HepG2 (cell line): ENCODE results near the gene C2orf81. TPM values are rescaled to one million over a fixed set of nuclear protein-coding genes. Genes with fewer than 3 reads are reported as not detected.

Experiments used
- CREM ChIP-seq, 2 experiments: sonication (generic) in 1 of 2; formaldehyde crosslinking in 1 of 2; IDR thresholded peaks; 2 replicates each; pipeline versions ENCODE4 v1.4.0 to v1.6.1; 2016 to 2020; ENCODE audit warnings: antibody characterized with exemption in 1 of 2, mild to moderate bottlenecking in 1 of 2, missing genetic modification reagents in 1 of 2
- DNMT3B ChIP-seq: conservative IDR thresholded peaks from 2 replicates; pipeline ENCODE4 v1.6.1; 2016; ENCODE audit warnings: missing biosample characterization, control low read depth
- FIP1L1 ChIP-seq: fragments of 200-400 bp; formaldehyde crosslinking; IDR thresholded peaks from 2 replicates; pipeline ENCODE4 v1.6.1; 2018; ENCODE audit warnings: low read depth, mild to moderate bottlenecking, low read length, moderate library complexity, borderline replicate concordance; ENCODE audit not compliant: insufficient read depth
- GABPA ChIP-seq, 2 experiments: IDR thresholded peaks; 2 replicates each; pipeline ENCODE4 v1.6.1; 2011 to 2016; ENCODE audit warnings: low read depth in 2 of 2, low read length in 1 of 2, missing biosample characterization in 1 of 2, missing genetic modification characterization in 1 of 2
- MYPOP ChIP-seq: sonication (generic); formaldehyde crosslinking; IDR thresholded peaks from 2 replicates; pipeline ENCODE4 v1.8.1; 2023; ENCODE audit warnings: mild to moderate bottlenecking, moderate library complexity, missing genetic modification reagents
- RAD21 ChIP-seq: fragments of 450-650 bp; formaldehyde crosslinking; IDR thresholded peaks from 2 replicates; pipeline ENCODE4 v1.5.0; 2020; ENCODE audit warnings: mild to moderate bottlenecking
- RBFOX2 ChIP-seq: fragments of 200-400 bp; formaldehyde crosslinking; IDR thresholded peaks from 2 replicates; pipeline ENCODE4 v1.6.1; 2017; ENCODE audit warnings: low read depth, mild to moderate bottlenecking, low read length
- SALL1 ChIP-seq: sonication (generic); formaldehyde crosslinking; IDR thresholded peaks from 2 replicates; pipeline ENCODE4 v1.8.0; 2022; ENCODE audit warnings: mild to moderate bottlenecking, missing genetic modification reagents
- TCF12 ChIP-seq, 2 experiments: fragments of 450-650 bp in 1 of 2; sonication (generic) in 1 of 2; formaldehyde crosslinking in 1 of 2; IDR thresholded peaks; 2 replicates each; pipeline versions ENCODE4 v1.6.1 to v1.8.0; 2017 to 2022; ENCODE audit warnings: antibody characterized with exemption in 1 of 2, mild to moderate bottlenecking in 1 of 2, missing genetic modification reagents in 1 of 2, moderate library complexity in 1 of 2
- TCF7 ChIP-seq: sonication (generic); IDR thresholded peaks from 2 replicates; pipeline ENCODE4 v1.6.1; 2016; ENCODE audit warnings: antibody characterized with exemption, low read depth
- THAP8 ChIP-seq: sonication (generic); formaldehyde crosslinking; IDR thresholded peaks from 2 replicates; pipeline ENCODE4 v1.5.1; 2020; ENCODE audit warnings: missing genetic modification reagents, mild to moderate bottlenecking, borderline replicate concordance
- TOPORS ChIP-seq: sonication (generic); formaldehyde crosslinking; IDR thresholded peaks from 2 replicates; pipeline ENCODE4 v1.8.0; 2023; ENCODE audit warnings: mild to moderate bottlenecking, missing genetic modification reagents
- ZBTB2 ChIP-seq: sonication (generic); formaldehyde crosslinking; IDR thresholded peaks from 2 replicates; pipeline ENCODE4 v1.8.0; 2022; ENCODE audit warnings: low read depth, missing genetic modification reagents
- ZFP62 ChIP-seq: sonication (generic); formaldehyde crosslinking; IDR thresholded peaks from 2 replicates; pipeline ENCODE4 v1.4.0; 2020; ENCODE audit warnings: missing genetic modification reagents
- ZHX2 ChIP-seq, 2 experiments: sonication (generic) in 1 of 2; formaldehyde crosslinking in 1 of 2; IDR thresholded peaks; 2 replicates each; pipeline versions ENCODE4 v1.6.1 to v1.9.0; 2014 to 2022; ENCODE audit warnings: antibody characterized with exemption in 1 of 2, borderline replicate concordance in 1 of 2, inconsistent platforms in 1 of 2, low read depth in 1 of 2, missing genetic modification reagents in 1 of 2
- ZNF24 ChIP-seq: fragments of 450-650 bp; IDR thresholded peaks from 2 replicates; pipeline ENCODE4 v1.6.1; 2017; ENCODE audit warnings: antibody characterized with exemption, mild to moderate bottlenecking
- ZNF672 ChIP-seq: sonication (generic); formaldehyde crosslinking; IDR thresholded peaks from 2 replicates; pipeline ENCODE4 v1.8.1; 2022; ENCODE audit warnings: missing genetic modification reagents
- polyA plus RNA-seq, 8 experiments: library from polyadenylated mRNA; depleted of rRNA in 3 of 8; stranded (reverse) in 7 of 8; unstranded in 1 of 8; fragments of >200 nt; fragmentation: Illumina TruSeq in 4 of 8; extraction: Trizol in 4 of 8; gene quantifications; 2 replicates each; pipeline versions ENCODE4 v1.2.1 to v1.2.3, GENCODE V29; 2011 to 2016; ENCODE audit warnings: low read depth in 4 of 8, missing spikeins in 1 of 8, mixed read lengths in 1 of 8; ENCODE audit not compliant: insufficient read depth in 1 of 8
- total RNA-seq, 5 experiments: library from RNA; depleted of rRNA; stranded (reverse); fragments of >200 nt; fragmentation: Illumina TruSeq; extraction: Trizol; gene quantifications; 2 replicates each; pipeline ENCODE4 v1.2.3, GENCODE V29; 2016; ENCODE audit warnings: low read depth in 1 of 5

C2orf81 gene
- total and polyA plus RNA-seq, 2 of the 13 experiments (the other 11 are each of a cell fraction or from before 2014, with no cell fraction given): 0.15 to 0.17 TPM

GRCh38 chr2:74464406-74464805, 43.0 kb upstream of the C2orf81 start (continued):
- TF ChIP-seq ZHX2 (IDR thresholded peaks at IDR 0.05; ENCODE audit: low read depth) (no peak), ZHX2 (CRISPR knock-in tag; IDR thresholded peaks at IDR 0.05; ENCODE audit: borderline replicate concordance) (no peak), THAP8 (CRISPR knock-in tag) (no peak), RBFOX2 (no peak), ZNF672 (no peak), SALL1 (CRISPR knock-in tag) (no peak), TCF7 (no peak), DNMT3B (0 out of 2 replicates have a peak, but pooled peaks have one; percentile 54), CREM (IDR thresholded peaks at IDR 0.05) (no peak), CREM (CRISPR knock-in tag; IDR thresholded peaks at IDR 0.05) (no peak), ZFP62 (CRISPR knock-in tag) (no peak), ZNF24 (no peak), TOPORS (CRISPR knock-in tag) (no peak), TCF12 (IDR thresholded peaks at IDR 0.05) (no peak), TCF12 (CRISPR knock-in tag; IDR thresholded peaks at IDR 0.05) (0 out of 2 replicates have a peak, but pooled peaks have one; percentile 10), MYPOP (0 out of 2 replicates have a peak, but pooled peaks have one; percentile 33), RAD21 (CRISPR knock-in tag) (no peak), FIP1L1 (no peak), ZBTB2 (CRISPR knock-in tag) (no peak), GABPA (IDR thresholded peaks at IDR 0.05; ENCODE audit: low read depth, low read length) (no peak), GABPA (CRISPR knock-in tag; IDR thresholded peaks at IDR 0.05; ENCODE audit: low read depth) (no peak)
